Prostate gland (tissue), 2 donors: ENCODE data around the gene MYBPH. TPM values are rescaled to one million over a fixed set of nuclear protein-coding genes. Genes with fewer than 3 reads are reported as not detected.

ENCODE experiments used
- DNase-seq: peaks from one replicate; pipeline ENCODE4 v3.0.0-alpha.2; 2019; ENCODE audit warnings: low spot score
- H3K27ac ChIP-seq, 2 donors: fragments of 200-600 bp; sonication (generic); 2 replicates each; pipeline ENCODE4 v1.5.1; 2017 to 2019
- H3K27me3 ChIP-seq: fragments of 200-600 bp; sonication (generic); replicated peaks from 2 replicates; pipeline ENCODE4 v1.5.1; 2019; ENCODE audit not compliant: insufficient read depth
- H3K36me3 ChIP-seq, 2 donors: fragments of 200-600 bp; sonication (generic); 1 replicate in 1 of 2; 2 replicates in 1 of 2; pipeline versions ENCODE4 v1.5.1 to v1.8.1; 2017 to 2019
- H3K4me1 ChIP-seq: fragments of 200-600 bp; sonication (generic); replicated peaks from 2 replicates; pipeline ENCODE4 v1.5.1; 2019
- H3K4me3 ChIP-seq, 2 donors: fragments of 200-600 bp; sonication (generic); 2 replicates each; pipeline ENCODE4 v1.5.1; 2017 to 2019
- H3K9me3 ChIP-seq: fragments of 200-600 bp; sonication (generic); 2 replicates; pipeline ENCODE4 v1.5.1; 2017
- CTCF ChIP-seq, 4 experiments: fragments of 200-600 bp in 2 of 4; fragments of 450-650 bp in 2 of 4; sonication (generic) in 2 of 4; IDR thresholded peaks; 1 replicate in 3 of 4; 2 replicates in 1 of 4; pipeline ENCODE4 v1.5.1; 2016 to 2019; ENCODE audit warnings: antibody characterized with exemption in 4 of 4, mild to moderate bottlenecking in 2 of 4, moderate library complexity in 2 of 4
- POLR2A ChIP-seq: fragments of 450-650 bp; IDR thresholded peaks from one replicate; pipeline ENCODE4 v1.6.1; 2016; ENCODE audit warnings: antibody characterized with exemption, mild to moderate bottlenecking
- POLR2AphosphoS5 ChIP-seq: sonication (generic); formaldehyde crosslinking; IDR thresholded peaks from one replicate; pipeline ENCODE4 v1.6.1; 2017; ENCODE audit warnings: antibody characterized with exemption
- WGBS: methylation state at CpG from one replicate; pipeline ENCODE4 v1.1.5; 2018; 5-methylcytosine and 5-hydroxymethylcytosine counted together
- intact Hi-C: fragments of 100-400 bp; cut with DNase I; formaldehyde crosslinking; loops from one replicate; pipeline ENCODE4 v1.14.2; 2022
- total RNA-seq, 2 donors: library from RNA; depleted of rRNA; stranded (reverse); fragments of >200 nt; gene quantifications; one replicate each; pipeline ENCODE4 v1.1.0, GENCODE V29; 2016

Gene MYBPH
- total RNA-seq, 2 donors from 2014 or later = 7.7 TPM; not detected in 1

- H3K4me1 ChIP-seq = no peaks in the 10 kb centered on the region
- TF ChIP-seq POLR2A (no peak), POLR2AphosphoS5 (no peak), CTCF (IDR thresholded peaks at IDR 0.05) (no peak)
- H3K27ac ChIP-seq = no peak overlapping the region
Observed at GRCh38 chr1:203158423-203158822, 17.2 kb downstream of the MYBPH start.

GRCh38 chr1:203156280-203156679 lies 19.3 kb downstream of the MYBPH start:
- no peak for TF ChIP-seq POLR2A
- no peak for TF ChIP-seq CTCF (IDR thresholded peaks at IDR 0.05)
- H3K27me3 ChIP-seq = no peaks in the 10 kb centered on the region
- no peaks in the 10 kb centered on the region for H3K4me1 ChIP-seq
- DNase-seq = no peak
- intact Hi-C loops = no loop called here
- no peak overlapping the region for H3K27ac ChIP-seq
- H3K4me3 ChIP-seq = no peak overlapping the region
- WGBS = 79% methylated on average over 1 of the region's 1 CpG
- no peaks in the 10 kb centered on the region for H3K36me3 ChIP-seq
- H3K9me3 ChIP-seq = no peaks in the 10 kb centered on the region

More at GRCh38 chr1:203158423-203158822, 17.2 kb downstream of the MYBPH start:
- H3K9me3 ChIP-seq = no peaks in the 10 kb centered on the region
- intact Hi-C loops = no loop called here
- no peaks in the 10 kb centered on the region for H3K27me3 ChIP-seq
- no peak for DNase-seq
- 86% methylated on average over 1 of the region's 1 CpG for WGBS
- H3K36me3 ChIP-seq = no peaks in the 10 kb centered on the region
- H3K4me3 ChIP-seq = no peak overlapping the region

- Histone ChIP-seq H3K4me1 (no peaks in the 10 kb centered on the region), H3K9me3 (no peaks in the 10 kb centered on the region), H3K36me3 (no peaks in the 10 kb centered on the region), H3K27me3 (no peaks in the 10 kb centered on the region), H3K4me3 (no peak overlapping the region), H3K27ac (no peak overlapping the region)
- intact Hi-C loops = no loop called here
- 68% methylated on average over 13 of the region's 13 CpGs for WGBS
- no peak for TF ChIP-seq CTCF (IDR thresholded peaks at IDR 0.05)
- no peak for TF ChIP-seq POLR2AphosphoS5
- no peak for TF ChIP-seq POLR2A
- no peak for DNase-seq
Observed at GRCh38 chr1:203153989-203154821, 21.4 kb downstream of the MYBPH start.

- H3K27me3 ChIP-seq = no peaks in the 10 kb centered on the region
- no peaks in the 10 kb centered on the region for H3K4me1 ChIP-seq
- no peak overlapping the region for H3K27ac ChIP-seq
- H3K36me3 ChIP-seq = no peaks in the 10 kb centered on the region
- no peaks in the 10 kb centered on the region for H3K9me3 ChIP-seq
- TF ChIP-seq POLR2AphosphoS5 = no peak
- no peak for TF ChIP-seq CTCF (IDR thresholded peaks at IDR 0.05)
- no peak for TF ChIP-seq POLR2A
- no peak for DNase-seq
- no peak overlapping the region for H3K4me3 ChIP-seq
- 78% methylated on average over 9 of the region's 9 CpGs for WGBS
- intact Hi-C loops = no loop called here
Observed at GRCh38 chr1:203153051-203153988, 22.3 kb downstream of the MYBPH start.
